PC-9 (cell line): Measurements from ENCODE around the gene HDX.

Source experiments
- EZH2 ChIP-seq: fragments of 200-600 bp; sonication (generic); IDR thresholded peaks from 2 replicates; pipeline ENCODE4 v1.8.0; 2017; ENCODE audit warnings: antibody characterized with exemption, low read depth
- TF ChIP-seq, protein P1 (sequence below): fragments of 200-600 bp; sonication (generic); conservative IDR thresholded peaks from 2 replicates; pipeline ENCODE4 v1.6.1; 2017; ENCODE audit warnings: mixed run types, antibody characterized with exemption, mild to moderate bottlenecking, moderate library complexity

DNA sequence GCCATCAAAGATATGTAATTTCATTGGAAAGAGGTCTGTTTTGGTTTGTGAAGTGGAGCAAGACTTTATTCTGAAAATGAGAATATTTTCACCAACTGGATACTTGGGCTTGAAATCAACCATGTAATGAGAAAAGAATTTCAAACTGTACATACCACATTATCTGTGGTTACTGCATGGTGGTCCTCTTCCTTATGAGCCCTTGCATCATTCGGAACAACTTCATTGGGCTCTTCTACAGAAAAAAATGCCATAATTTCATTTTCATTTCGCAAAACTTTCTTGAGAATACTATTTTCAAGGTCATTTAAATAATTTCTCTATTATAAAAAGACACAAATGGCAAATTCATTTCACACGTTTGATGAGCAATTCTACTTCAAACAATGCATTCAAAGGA is 165.6 kb downstream of the HDX start:
- TF ChIP-seq, protein P1, sequence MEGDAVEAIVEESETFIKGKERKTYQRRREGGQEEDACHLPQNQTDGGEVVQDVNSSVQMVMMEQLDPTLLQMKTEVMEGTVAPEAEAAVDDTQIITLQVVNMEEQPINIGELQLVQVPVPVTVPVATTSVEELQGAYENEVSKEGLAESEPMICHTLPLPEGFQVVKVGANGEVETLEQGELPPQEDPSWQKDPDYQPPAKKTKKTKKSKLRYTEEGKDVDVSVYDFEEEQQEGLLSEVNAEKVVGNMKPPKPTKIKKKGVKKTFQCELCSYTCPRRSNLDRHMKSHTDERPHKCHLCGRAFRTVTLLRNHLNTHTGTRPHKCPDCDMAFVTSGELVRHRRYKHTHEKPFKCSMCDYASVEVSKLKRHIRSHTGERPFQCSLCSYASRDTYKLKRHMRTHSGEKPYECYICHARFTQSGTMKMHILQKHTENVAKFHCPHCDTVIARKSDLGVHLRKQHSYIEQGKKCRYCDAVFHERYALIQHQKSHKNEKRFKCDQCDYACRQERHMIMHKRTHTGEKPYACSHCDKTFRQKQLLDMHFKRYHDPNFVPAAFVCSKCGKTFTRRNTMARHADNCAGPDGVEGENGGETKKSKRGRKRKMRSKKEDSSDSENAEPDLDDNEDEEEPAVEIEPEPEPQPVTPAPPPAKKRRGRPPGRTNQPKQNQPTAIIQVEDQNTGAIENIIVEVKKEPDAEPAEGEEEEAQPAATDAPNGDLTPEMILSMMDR, result no peak
- TF ChIP-seq EZH2, result no peak
